HG03159 (cell line): ENCODE measurements around the gene PTPN12.

Experiments
- ATAC-seq: cut with Tn5 transposase; IDR thresholded peaks from one replicate; pipeline ENCODE4 v1.9.1; 2021; ENCODE audit warnings: mild to moderate bottlenecking, moderate library complexity; ENCODE audit not compliant: unreplicated experiment

PTPN12 gene

DNA sequence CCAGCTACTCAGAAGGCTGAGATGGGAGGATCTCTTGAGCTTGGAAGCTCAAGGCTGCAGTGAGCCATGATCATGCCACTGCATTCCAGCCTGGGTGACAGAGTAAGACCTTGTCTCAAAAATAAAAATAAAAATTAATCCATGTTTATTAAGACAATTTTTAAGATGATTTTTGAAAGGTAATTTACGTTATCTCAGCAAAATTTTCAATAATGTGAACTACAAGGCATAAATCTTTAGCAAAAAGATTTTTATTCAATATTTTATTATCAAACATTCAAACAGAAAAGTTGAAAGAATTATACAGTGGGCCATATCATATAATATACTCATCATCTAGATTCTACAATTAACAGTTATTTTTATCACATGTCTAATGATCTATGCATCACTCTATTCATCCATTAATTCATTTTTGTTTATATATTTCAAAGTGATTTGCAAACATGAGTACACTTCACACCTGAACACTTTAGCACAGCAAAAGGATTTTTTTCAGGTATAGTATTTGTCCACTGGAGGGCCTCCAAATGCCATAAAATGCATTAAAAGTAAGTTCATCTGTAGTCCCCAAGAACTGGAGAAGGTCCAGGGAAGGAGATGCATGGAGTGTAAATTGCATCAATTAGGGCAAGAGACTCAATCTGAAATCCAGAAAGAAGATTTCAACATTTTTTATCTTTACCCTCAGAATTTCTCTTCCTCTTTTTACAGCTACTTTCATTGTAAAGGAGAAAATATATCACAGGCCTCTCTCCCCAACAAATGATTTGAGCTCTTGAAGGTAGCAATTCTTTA lies 120.5 kb downstream of the PTPN12 start:
- ATAC-seq, result peak; percentile 52

DNA sequence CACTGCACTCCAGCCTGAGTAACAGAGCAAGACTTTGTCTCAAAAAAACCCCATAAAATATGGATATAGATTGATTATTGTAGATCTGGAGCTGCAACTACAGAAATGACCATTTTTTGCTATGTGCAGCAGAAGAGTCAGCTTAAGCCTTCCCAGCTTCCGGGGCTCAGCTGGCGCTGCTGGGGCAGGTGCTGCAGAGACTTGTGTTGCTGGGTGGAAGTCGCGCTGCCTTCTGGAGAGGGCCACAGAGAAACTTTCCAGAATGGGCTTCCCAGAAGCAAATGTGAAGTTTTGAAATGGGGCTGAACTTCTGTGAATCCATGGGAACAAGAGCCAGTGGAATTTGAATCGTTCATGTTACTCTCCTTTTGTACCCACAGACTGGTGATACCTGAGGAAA lies 121.8 kb downstream of the PTPN12 start:
- ATAC-seq, result no peak

DNA sequence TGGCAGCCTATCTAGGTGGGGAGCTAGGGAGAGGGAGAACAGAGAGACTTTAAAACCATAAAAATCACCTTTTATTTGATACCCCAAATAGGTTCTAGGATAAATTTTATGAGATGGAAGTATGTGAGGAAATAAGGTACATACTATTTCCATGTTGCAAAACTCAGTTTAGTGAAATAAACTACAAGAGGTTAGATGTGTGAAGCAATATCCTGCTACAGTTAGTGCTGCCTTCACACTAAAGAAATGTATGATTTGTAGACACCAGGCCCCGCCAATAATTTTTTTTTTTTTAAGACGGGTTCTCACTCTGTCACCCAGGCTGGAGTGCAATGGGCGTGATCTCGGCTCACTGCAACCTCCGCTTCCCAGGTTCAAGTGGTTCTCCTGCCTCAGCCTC lies 124.7 kb downstream of the PTPN12 start:
- ATAC-seq, result no peak

DNA sequence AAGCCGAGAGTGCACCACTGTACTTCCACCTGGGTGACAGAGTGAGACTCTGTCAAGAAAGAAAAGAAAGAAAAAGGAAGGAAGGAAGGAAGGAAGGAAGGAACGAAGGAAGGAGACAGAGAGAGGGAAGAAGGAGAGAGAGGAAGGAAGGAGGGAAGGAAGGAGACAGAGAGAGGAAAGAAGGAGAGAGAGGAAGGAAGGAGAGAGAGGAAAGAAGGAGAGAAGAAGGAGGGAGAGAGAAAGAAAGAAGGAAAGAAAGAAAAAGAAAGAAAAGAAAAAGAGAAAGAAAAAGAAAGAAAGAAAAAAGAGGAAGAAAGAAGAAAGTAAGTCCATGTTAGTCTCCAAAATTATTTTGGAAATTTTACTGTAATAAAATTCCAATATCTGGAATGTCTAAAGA lies 125.8 kb downstream of the PTPN12 start:
- ATAC-seq, result no peak

DNA sequence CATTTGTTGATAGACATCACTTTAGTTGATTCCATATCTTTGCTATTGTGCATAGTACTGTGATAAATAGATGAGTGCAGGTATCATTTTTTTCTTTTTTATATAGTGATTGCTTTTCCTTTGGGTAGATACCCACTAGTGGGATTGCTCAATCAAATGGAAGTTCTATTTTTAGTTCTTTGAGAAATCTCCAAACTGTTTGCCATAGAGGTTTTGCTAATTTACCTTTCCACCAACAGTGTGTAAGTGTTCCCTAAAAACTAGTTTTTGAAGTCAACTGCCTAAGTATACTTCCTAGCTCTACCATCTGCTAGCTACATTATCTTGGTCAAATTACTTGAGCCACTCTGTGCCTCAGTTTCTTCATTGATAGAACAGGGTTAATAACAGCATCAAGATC lies 127.6 kb downstream of the PTPN12 start:
- ATAC-seq, result no peak

DNA sequence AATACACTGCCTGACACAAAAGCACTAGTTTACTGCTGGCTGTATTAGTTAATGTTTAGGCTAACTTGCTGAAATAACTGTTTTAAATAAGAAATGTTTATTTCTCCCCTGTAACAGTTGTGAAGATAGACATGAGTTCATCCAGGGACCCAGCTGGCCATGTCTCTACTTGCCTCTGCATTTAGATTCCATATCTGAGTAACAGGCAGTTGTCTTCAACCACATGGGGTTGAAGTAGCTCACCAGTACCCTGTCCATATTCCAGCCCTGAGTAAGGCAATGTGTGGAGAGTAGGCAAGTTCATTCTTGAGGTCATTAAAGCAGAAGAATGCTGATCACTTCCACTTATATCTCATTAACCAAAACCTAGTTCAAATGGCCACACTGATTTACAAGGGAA lies 128.1 kb downstream of the PTPN12 start:
- no peak for ATAC-seq

DNA sequence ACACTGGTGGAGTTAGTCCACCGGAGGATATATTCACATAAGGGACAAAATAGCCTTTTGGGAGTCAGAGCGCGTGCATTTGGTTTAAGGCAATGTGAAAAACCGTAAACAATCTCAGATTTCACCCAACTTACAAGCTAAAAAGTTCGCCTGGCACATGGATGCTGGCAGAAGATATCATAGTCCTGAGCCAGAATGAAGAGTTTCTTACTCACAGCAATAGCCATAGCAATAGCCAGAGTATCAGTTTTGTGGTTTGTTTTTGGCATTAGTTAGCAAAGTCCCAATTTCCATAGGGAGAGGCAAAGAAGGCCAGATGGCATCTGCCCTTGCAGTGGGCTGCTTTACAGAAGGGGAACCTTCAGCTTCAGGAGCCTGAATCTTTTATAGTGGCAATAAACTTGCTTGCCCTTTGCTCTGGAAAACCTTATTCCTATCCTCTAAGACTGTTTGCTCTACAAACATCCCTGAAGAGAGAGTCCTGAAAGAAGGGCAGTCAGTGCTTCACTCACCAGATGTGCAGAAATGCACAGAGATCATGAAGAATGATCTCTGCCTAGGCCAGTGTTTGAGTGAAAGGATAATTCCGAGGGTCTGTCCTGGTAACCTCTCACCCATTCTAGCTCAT lies 130.5 kb downstream of the PTPN12 start:
- no peak for ATAC-seq

DNA sequence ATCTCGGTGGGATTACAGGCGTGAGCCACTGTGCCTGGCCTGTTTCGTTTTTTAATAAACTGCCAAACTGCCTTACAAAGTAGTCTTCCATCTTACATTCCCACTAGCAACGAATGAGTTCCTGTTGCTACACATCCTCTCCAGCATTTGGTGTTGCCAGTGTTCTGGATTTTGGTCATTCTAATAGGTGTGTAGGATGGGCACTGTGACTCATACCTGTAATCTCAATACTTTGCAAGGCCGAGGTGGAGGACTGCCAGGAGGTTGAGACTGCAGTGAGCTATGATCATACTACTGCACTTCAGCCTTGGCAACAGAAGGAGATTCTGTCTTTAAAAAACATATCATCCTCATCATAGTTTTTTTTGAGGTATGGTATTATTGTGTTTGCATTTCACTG lies 137.8 kb downstream of the PTPN12 start:
- no peak for ATAC-seq

DNA sequence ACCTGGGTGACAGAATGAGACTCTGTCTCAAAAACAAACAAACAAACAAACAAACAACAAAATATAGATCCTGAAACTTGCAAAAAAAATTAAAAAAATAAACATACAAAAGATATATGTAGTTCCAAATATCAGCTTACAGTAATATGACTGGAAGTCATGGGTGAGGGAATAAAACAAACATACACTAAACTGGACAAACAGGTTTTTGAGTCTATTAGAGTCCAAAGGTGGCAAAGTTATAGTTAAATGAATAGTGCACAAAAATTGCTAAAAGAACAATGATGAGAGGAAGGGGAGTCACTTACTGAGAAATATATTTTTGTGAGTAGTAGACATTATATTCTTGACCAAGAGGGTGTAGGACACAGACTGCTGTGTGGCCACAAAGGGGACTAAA lies 142.5 kb downstream of the PTPN12 start:
- ATAC-seq, result no peak

DNA sequence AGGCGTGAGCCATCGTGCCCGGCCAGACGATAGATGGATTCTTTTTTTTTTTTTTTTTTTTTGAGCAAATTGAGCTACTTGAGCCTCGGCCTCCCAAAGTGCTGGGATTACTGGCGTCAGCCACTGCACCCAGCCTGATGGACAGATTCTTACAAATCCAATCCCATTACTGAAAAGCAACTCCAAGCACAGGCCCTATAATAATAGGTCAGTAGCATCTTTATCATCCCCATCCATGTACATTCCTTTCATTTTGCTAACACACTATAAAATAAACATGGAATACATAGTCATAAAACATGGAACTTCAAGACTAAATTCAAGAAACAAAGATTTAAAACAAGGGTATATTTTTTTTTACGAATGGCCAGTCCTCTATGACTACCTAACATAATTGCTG lies 143.2 kb downstream of the PTPN12 start:
- ATAC-seq, result no peak

DNA sequence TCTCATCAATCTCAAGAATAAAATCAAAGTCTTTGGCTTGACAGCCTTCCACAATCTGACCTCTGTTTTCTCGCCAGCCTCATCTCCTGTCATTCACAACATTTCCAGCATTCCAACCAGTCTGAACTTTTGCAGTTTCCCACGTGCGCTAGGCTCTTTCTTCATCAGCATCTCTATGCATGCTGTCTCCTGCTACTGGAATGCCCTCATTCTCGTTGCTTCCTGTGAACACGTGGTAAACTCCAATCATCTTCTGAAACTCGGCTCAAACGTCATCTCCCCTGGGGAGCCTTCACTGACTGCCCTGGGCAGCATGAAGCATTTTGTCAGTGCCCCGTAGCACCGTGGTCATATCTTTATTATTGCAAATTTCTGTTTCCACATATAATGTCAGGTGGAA lies 146.9 kb downstream of the PTPN12 start:
- ATAC-seq, result no peak

DNA sequence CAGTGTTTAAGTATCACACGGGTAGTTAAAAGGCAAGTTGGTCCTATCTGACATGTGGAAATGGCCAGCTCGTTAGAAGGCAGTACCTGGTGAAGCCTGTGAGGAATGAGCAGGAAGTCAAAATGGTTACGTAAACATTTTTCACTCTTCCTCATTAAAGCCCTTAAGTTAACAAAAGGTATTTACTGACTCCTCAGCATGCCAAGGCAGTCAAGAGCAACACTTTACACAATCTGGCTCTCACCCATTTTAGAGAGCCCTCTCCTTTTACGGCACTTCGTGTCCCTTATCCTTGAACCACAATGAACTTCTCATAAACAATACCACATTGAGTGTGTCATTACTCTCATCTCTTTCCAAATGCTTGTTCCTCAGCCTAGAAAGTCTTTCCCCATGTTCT lies 148.1 kb downstream of the PTPN12 start:
- ATAC-seq, result no peak

DNA sequence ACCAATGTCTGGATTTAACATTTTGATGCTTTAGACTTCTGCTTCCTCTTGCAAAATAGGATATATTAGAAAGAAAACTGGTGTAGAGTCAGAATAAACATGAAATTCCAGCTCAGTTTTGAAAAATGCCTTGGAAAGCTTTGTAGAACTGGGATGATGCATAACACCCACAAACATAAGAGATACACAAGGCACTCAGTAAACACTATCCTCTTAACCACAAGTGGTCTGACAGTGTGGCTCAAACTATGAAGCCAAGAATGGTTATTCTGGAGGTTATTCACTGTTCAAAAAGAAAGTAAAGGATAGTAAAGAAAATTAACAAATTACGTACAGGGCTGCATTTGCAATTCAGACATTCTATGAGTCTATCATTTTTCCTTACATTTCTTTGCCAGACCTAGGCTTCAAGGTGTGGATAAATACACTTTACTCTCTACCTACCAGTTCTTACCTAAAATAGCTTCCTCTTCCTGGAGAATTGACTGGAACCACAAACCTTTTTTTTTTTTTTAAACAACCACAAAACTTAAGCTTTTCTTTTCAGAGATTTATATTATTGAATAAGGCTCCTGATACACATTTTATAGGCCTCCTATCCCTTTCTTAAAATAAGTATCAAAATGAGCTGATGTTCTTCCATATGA lies 150.1 kb downstream of the PTPN12 start:
- no peak for ATAC-seq

DNA sequence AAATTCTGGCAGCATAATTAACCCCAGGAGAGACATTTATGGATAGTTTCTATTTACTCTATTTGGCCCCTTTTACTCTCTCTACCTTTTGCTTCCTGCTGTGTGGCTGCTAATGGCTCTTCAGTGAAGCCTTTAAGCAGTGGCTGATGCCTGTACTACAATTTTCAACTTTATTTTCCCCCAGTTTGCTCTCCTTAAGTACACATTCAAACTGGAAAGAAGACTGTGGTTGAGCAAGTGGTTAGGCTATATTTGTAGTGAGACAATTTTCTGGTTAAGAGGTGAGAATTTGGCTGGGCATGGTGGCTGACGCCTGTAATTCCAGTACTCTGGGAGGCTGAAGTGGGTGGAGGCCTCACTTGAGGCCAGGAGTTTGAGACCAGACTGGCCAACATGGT lies 150.7 kb downstream of the PTPN12 start:
- ATAC-seq, result no peak
